B cell (primary cell): ENCODE results near the gene CNRIP1. TPM values are rescaled to one million over a fixed set of nuclear protein-coding genes. Genes with fewer than 3 reads are reported as not detected.
A peak's percentile ranks its signal among the peaks of the same experiment; 100 is the strongest.

ENCODE experiments used
- ATAC-seq: fragments of 200-7000 bp; cut with Tn5 transposase; one replicate; pipeline ENCODE4 v1.10.0; 2021; ENCODE audit warnings: low read depth, mild to moderate bottlenecking, moderate number of reproducible peaks, moderate library complexity
- CTCF ChIA-PET: fragments of 350-600 bp; sonication (Branson Sonifier 250); formaldehyde crosslinking; loops from one replicate; lab custom pipeline; 2021; ENCODE audit warnings: antibody characterized with exemption, inconsistent platforms; lab: Charles Lee
- POLR2A ChIA-PET: fragments of 350-600 bp; sonication (Branson Sonifier 250); formaldehyde crosslinking; loops from one replicate; lab custom pipeline; 2021; ENCODE audit warnings: antibody characterized with exemption; lab: Charles Lee
- DNase-seq: peaks from one replicate; pipeline ENCODE4 v3.0.0; 2013
- H2AFZ ChIP-seq: 2 replicates; pipeline ENCODE4 v1.6.1; 2012; ENCODE audit warnings: mild to moderate bottlenecking, low read depth, low read length; ENCODE audit not compliant: insufficient read depth, poor library complexity, severe bottlenecking
- H3K27ac ChIP-seq, 2 donors: 1 replicate in 1 of 2; 2 replicates in 1 of 2; pipeline ENCODE4 v1.5.1; 2012 to 2013; ENCODE audit warnings: low read length in 2 of 2, mild to moderate bottlenecking in 2 of 2, moderate library complexity in 1 of 2
- H3K27me3 ChIP-seq, 4 experiments: fragments of 200-600 bp in 1 of 4; sonication (generic) in 1 of 4; replicated peaks in 1 of 4; 1 replicate in 2 of 4; 2 replicates in 2 of 4; pipeline versions ENCODE4 v1.6.1 to v1.7.0; 2013 to 2016; ENCODE audit warnings: low read length in 3 of 4, mild to moderate bottlenecking in 2 of 4, mixed read lengths in 1 of 4, moderate library complexity in 1 of 4; ENCODE audit not compliant: insufficient read depth in 4 of 4, control insufficient read depth in 3 of 4; ENCODE audit errors: control extremely low read depth in 1 of 4
- H3K36me3 ChIP-seq, 2 experiments: replicated peaks in 1 of 2; 1 replicate in 1 of 2; 2 replicates in 1 of 2; pipeline versions ENCODE4 v1.6.1 to v1.7.1; 2013; ENCODE audit warnings: low read length in 1 of 2; ENCODE audit not compliant: insufficient read depth in 2 of 2, control insufficient read depth in 1 of 2; ENCODE audit errors: control extremely low read depth in 1 of 2, extremely low read depth in 1 of 2
- H3K4me1 ChIP-seq, 2 donors: fragments of 200-600 bp in 1 of 2; sonication (generic) in 1 of 2; 1 replicate in 1 of 2; 2 replicates in 1 of 2; pipeline versions ENCODE4 v1.5.1 to v1.6.1; 2013 to 2017; ENCODE audit warnings: low read length in 2 of 2; ENCODE audit not compliant: control insufficient read depth in 2 of 2, insufficient read depth in 2 of 2
- H3K4me2 ChIP-seq: replicated peaks from 2 replicates; pipeline ENCODE3; 2012; ENCODE audit warnings: mild to moderate bottlenecking, low read depth, low read length; ENCODE audit not compliant: poor library complexity, severe bottlenecking
- H3K4me3 ChIP-seq, 5 experiments: fragments of 200-600 bp in 1 of 5; sonication (generic) in 1 of 5; 1 replicate in 3 of 5; 2 replicates in 2 of 5; pipeline versions ENCODE4 v1.5.1 to v1.7.0; 2011 to 2016; ENCODE audit warnings: low read length in 4 of 5, mild to moderate bottlenecking in 4 of 5, low read depth in 2 of 5, control low read depth in 1 of 5, moderate library complexity in 1 of 5; ENCODE audit not compliant: insufficient read depth in 1 of 5; ENCODE audit errors: control extremely low read depth in 1 of 5, extremely low read depth in 1 of 5
- H3K79me2 ChIP-seq: fragments of 200-600 bp; sonication (generic); one replicate; pipeline ENCODE4 v1.6.0; 2016; ENCODE audit warnings: low read length; ENCODE audit not compliant: control insufficient read depth, insufficient read depth
- H3K9ac ChIP-seq: fragments of 200-600 bp; sonication (generic); 2 replicates; pipeline ENCODE4 v1.6.1; 2017; ENCODE audit warnings: mild to moderate bottlenecking, low read length, moderate library complexity
- H3K9me3 ChIP-seq, 3 donors: one replicate each; pipeline versions ENCODE4 v1.6.1 to v1.7.1; 2013; ENCODE audit warnings: low read length in 2 of 3; ENCODE audit not compliant: control insufficient read depth in 2 of 3, insufficient read depth in 1 of 3; ENCODE audit errors: control extremely low read depth in 1 of 3
- H4K20me1 ChIP-seq: 2 replicates; pipeline ENCODE4 v1.6.0; 2012; ENCODE audit warnings: mild to moderate bottlenecking, low read length; ENCODE audit not compliant: insufficient read depth, control insufficient read depth, poor library complexity, severe bottlenecking
- H3K27ac Mint-ChIP-seq: one replicate; pipeline ENCODE4 v1.8.0; 2021; ENCODE audit warnings: mixed read lengths
- H3K27me3 Mint-ChIP-seq: one replicate; pipeline ENCODE4 v1.8.0; 2021; ENCODE audit warnings: mixed read lengths
- H3K4me1 Mint-ChIP-seq: one replicate; pipeline ENCODE4 v1.8.0; 2021; ENCODE audit warnings: mixed read lengths
- H3K4me3 Mint-ChIP-seq: one replicate; pipeline ENCODE4 v1.8.0; 2021; ENCODE audit warnings: mixed read lengths
- H3K9me3 Mint-ChIP-seq: one replicate; pipeline ENCODE4 v1.8.0; 2022; ENCODE audit warnings: mixed read lengths; ENCODE audit not compliant: insufficient read depth
- CTCF ChIP-seq: fragments of 200-600 bp; IDR thresholded peaks from one replicate; pipeline ENCODE4 v1.8.0; 2022; ENCODE audit warnings: antibody characterized with exemption, mild to moderate bottlenecking
- EZH2 ChIP-seq: IDR thresholded peaks from 2 replicates; pipeline ENCODE4 v1.6.1; 2012; ENCODE audit warnings: borderline replicate concordance, low read depth, mild to moderate bottlenecking, moderate library complexity, low read length; ENCODE audit not compliant: insufficient read depth, poor library complexity, severe bottlenecking
- WGBS: methylation state at CpG from one replicate; pipeline ENCODE4 v1.1.5; 2013; ENCODE audit warnings: missing lambda C conversion rate; ENCODE audit not compliant: insufficient coverage; 5-methylcytosine and 5-hydroxymethylcytosine counted together
- intact Hi-C: fragments of 100-400 bp; cut with micrococcal nuclease; formaldehyde crosslinking; loops from one replicate; pipeline ENCODE4 v1.10.0; 2022
- polyA plus RNA-seq: library from polyadenylated mRNA; depleted of rRNA; stranded (reverse); fragments of >200 nt; gene quantifications from 2 replicates; pipeline ENCODE4 v1.2.3, GENCODE V29; 2012
- total RNA-seq, 2 donors: library from RNA; stranded (reverse); fragments of 120-200 nt in 1 of 2; gene quantifications; 1 replicate in 1 of 2; 2 replicates in 1 of 2; pipeline versions ENCODE4 v1.2.3 to v1.2.4, GENCODE V29; 2013 to 2022

Gene CNRIP1
- total and polyA plus RNA-seq, 2 donors (not counting 1 experiment from before 2014, with no cell fraction given): not detected

- no peak overlapping the region for H2AFZ ChIP-seq
- no peaks in the 10 kb centered on the region for H3K27me3 ChIP-seq
- WGBS: 92% methylated on average over 2 of the region's 6 CpGs
- H3K79me2 ChIP-seq: peaks cover 99% of the 10 kb centered on the region
- peak overlapping the region in 3 of 5 experiments; percentile 58 to 92 (median 77) for H3K4me3 ChIP-seq
- no peak for TF ChIP-seq EZH2
- TF ChIP-seq CTCF: no peak
- intact Hi-C loops: loop anchor here (5.0 to 10.0 kb wide), 3 partner anchors 34 to 416 kb away; no protein-coding TSS in a partner anchor
- H3K4me2 ChIP-seq: peak overlapping the region; percentile 88
- peak overlapping the region; percentile 90 for H3K27ac Mint-ChIP-seq
- H4K20me1 ChIP-seq: peaks cover 9% of the 10 kb centered on the region
- H3K4me1 ChIP-seq: peaks cover 70% of the 10 kb centered on the region in 2 donors
- H3K9me3 ChIP-seq: peaks cover 0 to 4% (median 0%) of the 10 kb centered on the region in 3 donors
- H3K27ac ChIP-seq: peak overlapping the region in 1 of 2 donors; percentile 91
- no peak for ATAC-seq
- peaks cover 5 to 36% of the 10 kb centered on the region in 2 experiments for H3K36me3 ChIP-seq
- peaks cover 2% of the 10 kb centered on the region for H3K9me3 Mint-ChIP-seq
- peaks cover 82% of the 10 kb centered on the region for H3K4me1 Mint-ChIP-seq
- ChIA-PET POLR2A (interaction anchor here (1.0 kb wide), 1 partner anchor 10 kb away, joined by 3 read pairs; no protein-coding TSS in a partner anchor), CTCF (interaction anchor here (1.9 to 10.6 kb wide), 2 partner anchors 58 to 73 kb away, joined by 4 to 163 read pairs; no protein-coding TSS in a partner anchor)
- DNase-seq: no peak
- no peaks in the 10 kb centered on the region for H3K27me3 Mint-ChIP-seq
- H3K9ac ChIP-seq: peak overlapping the region; percentile 90
- H3K4me3 Mint-ChIP-seq: peak overlapping the region; percentile 73
Measured at GRCh38 chr2:68368654-68369336, 49.0 kb upstream of the CNRIP1 start.
